HG03159 (cell line): ENCODE measurements around the gene DEAF1.
"Not testable (repeated sequence)": the region's sequence is repeated elsewhere in the genome, so short reads cannot be mapped to it uniquely, and the experiment has no call there.

ENCODE experiments used
- ATAC-seq: cut with Tn5 transposase; IDR thresholded peaks from one replicate; pipeline ENCODE4 v1.9.1; 2021; ENCODE audit warnings: mild to moderate bottlenecking, moderate library complexity; ENCODE audit not compliant: unreplicated experiment

DEAF1 gene

GRCh38 chr11:647672-648158, 47.3 kb downstream of the DEAF1 start:
- not testable (repeated sequence) for ATAC-seq

- no peak for ATAC-seq
Measured at GRCh38 chr11:646214-646613, 48.8 kb downstream of the DEAF1 start.

DNA sequence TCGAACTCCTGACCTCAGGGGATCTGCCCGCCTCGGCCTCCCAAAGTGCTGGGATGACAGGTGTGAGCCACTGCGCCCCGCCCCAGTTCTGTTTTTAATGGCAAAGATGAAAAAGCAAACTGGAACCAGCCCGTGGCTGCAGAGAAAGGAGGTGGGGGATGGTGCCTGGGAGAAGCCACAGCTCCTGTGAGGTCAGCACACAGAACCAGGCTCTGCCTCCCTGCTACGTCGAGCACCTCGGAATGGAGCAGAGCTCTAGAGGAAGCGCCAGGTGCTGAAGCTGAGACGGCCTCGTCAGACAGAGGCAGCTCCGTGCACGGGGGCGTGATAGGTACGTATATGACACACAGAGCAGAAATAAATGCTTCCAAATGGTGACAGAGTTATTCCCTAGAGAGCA, 49.5 kb downstream of the DEAF1 start:
- no peak for ATAC-seq

DNA sequence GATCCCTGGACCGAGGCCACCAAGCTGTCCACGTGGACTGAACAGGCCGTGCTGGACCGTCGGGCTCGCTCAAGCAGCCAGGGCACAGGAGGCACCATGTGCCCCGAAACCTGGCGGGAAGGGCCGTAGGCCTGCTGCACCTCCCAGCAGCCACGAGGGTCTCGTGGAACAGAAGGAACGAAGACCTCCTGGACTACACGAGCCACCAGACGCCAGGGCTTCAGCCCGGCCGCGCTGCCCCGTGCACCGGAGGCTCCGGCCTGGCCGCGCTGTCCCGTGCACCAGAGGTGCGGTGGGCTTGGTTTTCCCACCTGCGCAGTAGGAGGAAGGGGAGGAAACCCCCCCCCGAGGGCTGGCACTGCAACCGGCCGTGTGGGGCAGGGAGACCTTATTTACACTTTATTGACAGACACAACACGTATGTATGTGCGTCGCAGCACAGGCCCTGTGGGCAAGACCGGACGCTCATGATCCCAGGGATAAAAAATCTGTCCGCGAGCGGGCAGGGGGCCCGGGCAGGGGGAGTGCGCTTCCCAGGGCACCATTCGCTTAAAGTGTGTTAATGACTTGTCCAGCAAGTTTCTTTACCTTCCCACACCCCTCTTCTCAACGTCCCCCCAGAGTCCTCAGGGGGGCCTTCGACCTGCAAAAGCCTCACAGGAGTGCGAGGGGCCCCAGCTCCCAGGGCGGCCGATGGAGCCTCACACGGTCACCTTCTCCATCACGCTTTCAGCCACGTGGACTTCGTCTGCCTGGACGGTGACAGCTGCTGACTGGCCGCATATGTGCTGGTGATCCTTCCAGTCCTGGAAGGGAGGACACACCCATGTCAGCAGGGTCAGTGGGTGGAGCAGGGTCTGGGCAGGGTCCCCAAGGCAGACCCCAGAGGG, 50.9 kb downstream of the DEAF1 start:
- no peak for ATAC-seq

GRCh38 chr11:643366-643765, 51.7 kb downstream of the DEAF1 start:
- ATAC-seq: no peak

DNA sequence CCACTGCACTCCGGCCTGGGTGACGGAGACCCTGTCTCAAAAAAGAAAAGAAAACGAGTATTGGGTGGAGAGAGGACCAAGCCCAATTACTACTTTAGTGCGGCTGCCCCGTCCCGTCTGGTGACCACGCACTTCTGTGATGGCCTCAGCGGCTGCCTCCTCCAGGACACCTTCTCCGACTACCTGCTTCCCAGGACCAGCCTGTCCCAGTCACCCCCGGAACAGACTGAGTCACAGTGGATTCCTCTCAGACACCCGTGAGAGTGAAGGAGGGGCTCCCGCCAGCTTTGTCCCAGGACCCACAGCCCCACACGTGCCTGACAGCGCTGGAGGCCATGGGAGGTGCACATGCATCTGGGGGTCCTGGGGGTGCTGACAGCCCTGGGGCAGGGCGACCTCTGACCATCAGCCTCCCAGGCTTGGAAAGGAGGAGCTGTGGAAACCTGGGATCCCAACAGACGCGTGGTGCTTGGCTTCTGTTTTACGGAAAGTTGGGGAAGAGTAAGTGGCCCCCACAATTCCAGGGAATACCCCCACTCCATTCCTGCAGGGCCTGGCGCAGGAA, 53.1 kb downstream of the DEAF1 start:
- ATAC-seq: no peak

- ATAC-seq: no peak
Measured at GRCh38 chr11:640021-640706, 54.9 kb downstream of the DEAF1 start.

DNA sequence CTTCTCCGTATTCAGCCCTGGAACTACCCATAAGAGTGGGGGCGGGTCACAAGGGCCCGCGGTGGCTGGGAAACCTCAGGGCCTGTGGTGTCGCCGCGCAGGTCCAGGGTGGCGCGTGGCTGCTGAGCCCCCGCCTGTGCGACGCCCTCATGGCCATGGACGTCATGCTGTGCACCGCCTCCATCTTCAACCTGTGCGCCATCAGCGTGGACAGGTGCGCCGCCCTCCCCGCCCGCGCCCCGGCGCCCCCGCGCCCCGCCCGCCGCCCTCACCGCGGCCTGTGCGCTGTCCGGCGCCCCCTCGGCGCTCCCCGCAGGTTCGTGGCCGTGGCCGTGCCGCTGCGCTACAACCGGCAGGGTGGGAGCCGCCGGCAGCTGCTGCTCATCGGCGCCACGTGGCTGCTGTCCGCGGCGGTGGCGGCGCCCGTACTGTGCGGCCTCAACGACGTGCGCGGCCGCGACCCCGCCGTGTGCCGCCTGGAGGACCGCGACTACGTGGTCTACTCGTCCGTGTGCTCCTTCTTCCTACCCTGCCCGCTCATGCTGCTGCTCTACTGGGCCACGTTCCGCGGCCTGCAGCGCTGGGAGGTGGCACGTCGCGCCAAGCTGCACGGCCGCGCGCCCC, 55.6 kb downstream of the DEAF1 start:
- no peak for ATAC-seq

GRCh38 chr11:638631-639331, 56.2 kb downstream of the DEAF1 start:
- ATAC-seq: no peak

DNA sequence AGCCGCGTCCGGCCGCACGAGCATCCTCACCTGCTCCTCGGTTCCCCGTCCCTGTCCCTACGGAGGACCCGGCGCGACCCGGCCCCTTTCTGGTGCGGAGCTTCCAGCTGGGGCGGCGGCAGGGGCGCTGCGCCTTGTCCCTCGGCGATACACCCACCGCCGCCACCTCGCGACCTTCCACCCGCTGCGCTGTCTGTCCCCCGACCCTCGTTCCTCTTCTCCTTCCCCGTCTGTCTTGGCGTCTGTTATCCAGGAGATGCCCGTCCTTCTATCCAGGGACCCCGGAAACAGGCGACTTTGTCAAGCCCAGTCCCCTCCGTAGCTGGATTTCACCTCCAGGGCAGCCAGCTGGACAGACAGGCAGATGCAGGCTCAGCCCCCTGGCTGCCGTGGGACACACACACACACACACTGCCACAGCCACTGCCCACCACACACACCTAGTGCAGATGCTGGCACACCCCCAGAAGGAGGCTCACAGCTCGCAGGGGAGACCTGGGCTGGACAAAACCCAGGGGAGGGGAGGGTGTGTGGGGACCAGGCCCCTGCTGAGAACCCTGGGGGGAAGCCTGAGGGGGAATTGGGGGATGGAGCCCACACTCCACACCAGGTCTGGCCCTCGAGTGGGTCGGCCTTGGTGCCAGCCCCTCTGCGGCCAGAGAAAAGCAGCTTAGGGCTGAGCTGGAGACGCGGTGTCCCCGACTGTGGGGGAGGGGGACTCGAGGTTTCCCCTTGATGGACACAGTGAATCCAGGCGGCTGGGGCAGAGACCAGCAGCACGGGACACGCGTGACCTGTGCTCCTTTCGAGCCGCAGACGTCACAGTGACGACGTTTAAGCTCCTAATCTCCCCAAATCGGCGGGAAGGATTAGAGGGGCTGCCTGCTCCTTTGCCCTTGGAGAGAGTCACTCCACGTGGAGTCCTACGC, 57.2 kb downstream of the DEAF1 start:
- ATAC-seq: no peak

GRCh38 chr11:637333-637592, 57.8 kb downstream of the DEAF1 start:
- ATAC-seq: no peak

DNA sequence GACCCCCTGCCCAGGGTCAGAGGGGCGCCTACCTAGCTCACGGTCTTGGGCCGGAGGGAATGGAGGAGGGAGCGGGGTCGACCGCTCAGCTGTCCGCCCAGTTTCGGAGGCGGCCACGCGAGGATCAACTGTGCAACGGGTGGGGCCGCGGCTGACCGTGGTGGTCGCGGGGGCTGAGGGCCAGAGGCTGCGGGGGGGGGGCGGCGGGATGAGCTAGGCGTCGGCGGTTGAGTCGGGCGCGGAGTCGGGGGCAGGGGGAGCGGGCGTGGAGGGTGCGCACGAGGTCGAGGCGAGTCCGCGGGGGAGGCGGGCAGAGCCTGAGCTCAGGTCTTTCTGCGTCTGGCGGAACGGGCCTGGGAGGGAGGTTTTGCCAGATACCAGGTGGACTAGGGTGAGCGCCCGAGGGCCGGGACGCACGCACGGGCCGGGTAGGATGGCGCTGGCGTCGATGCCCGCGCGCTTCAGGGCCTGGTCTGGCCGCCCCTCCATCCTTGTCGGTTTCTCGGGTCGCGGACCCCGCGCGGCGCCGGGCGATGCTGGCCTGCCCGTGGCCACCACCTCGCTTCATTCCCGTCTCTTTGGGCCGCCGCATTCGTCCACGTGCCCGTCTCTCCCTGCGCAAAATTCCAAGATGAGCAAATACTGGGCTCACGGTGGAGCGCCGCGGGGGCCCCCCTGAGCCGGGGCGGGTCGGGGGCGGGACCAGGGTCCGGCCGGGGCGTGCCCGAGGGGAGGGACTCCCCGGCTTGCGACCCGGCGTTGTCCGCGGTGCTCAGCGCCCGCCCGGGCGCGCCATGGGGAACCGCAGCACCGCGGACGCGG, 58.3 kb downstream of the DEAF1 start, which contains the start of gene DRD4:
Gene DRD4, plus strand, starts transcription at position 759 of the 822 bp plus-strand sequence. Its CDS starts 36 bp downstream, at position 795.
- ATAC-seq: no peak

DNA sequence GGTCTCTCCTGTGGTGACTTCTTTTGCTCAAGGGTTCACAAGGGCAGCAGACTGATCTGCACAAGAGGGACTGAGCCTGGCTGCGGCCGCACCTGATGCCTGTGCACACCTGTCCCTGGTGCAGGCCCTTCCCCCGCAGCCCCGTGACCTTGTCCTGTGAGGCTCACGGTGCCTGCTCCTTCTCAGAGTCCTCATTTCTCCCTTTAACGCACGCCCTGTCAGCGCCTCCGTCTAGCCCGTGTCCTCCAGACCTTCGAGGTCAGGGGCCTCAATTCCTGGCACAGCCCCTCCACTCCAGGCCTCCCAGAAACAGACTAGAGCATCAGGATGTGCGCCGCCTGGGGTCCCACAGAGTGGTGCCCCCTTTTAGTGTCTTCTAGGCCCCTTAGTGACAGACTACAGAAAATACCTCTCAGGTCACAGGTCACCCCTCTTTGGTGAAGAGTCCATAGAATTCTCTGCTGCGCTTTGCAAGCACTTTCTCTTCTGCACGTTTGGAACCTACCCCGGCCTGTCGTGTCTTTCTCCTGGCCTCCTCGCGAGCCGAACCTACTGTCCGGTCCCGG, 59.0 kb downstream of the DEAF1 start:
- no peak for ATAC-seq

- no peak for ATAC-seq
Measured at GRCh38 chr11:630871-631270, 64.2 kb downstream of the DEAF1 start.

DNA sequence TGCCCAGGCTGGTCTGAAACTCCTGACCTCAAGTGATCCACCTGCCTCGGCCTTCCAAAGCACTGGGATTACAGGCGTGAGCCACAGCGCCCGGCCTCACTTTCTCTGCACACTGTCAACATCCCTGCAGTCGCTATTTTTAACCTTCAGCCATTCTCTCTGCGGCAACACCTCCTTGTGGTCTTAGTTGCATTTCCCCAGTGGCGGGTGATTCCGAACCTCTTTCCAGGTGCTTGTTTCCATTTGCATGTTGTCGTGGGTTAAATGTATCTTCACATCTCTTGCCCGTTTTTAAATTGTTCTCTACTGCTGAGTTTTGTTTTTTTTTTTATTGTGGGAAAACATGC, 65.8 kb downstream of the DEAF1 start:
- ATAC-seq: no peak

DNA sequence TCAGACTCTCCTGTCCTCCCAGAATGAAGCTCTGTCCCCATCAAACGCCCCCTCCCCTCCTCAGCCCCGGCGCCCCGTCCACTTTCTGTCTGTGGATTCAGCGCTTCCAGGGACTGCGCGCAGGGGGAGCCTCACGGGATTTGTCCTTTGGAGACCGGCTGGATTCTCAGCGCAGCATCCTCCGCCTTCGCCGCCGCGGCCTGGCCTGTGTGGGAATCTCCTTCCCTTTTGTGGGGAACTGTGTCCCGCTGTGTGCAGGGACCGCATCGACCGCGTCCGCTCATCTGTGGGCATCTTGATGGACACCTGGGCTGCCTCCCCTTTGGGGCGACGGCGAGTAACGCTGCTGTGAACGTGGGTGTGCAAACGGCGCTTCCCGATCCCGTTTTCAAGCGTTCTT, 67.0 kb downstream of the DEAF1 start:
- no peak for ATAC-seq

GRCh38 chr11:627308-627576, 67.8 kb downstream of the DEAF1 start:
- ATAC-seq: no peak

- no peak for ATAC-seq
Measured at GRCh38 chr11:626475-627307, 68.3 kb downstream of the DEAF1 start, which contains the start of gene SCT. TSS of gene SCT (minus strand) at chr11:627181. CDS start at chr11:627143, 38 bp downstream.
